Trophoblast cell (in vitro differentiated cells and primary cell): ENCODE data around the gene TEX35.

Experiments
- DNase-seq, 2 donors: peaks; one replicate each; pipeline ENCODE4 v3.0.0-alpha.2; 2016
- H2AFZ ChIP-seq: 2 replicates; pipeline ENCODE4 v1.6.1; 2013; ENCODE audit warnings: low read length, moderate library complexity, mild to moderate bottlenecking; ENCODE audit not compliant: insufficient read depth, poor library complexity
- H2AK5ac ChIP-seq: 2 replicates; pipeline ENCODE4 v1.6.1; 2013; ENCODE audit warnings: mild to moderate bottlenecking, low read length
- H2BK120ac ChIP-seq: 2 replicates; pipeline ENCODE4 v1.6.1; 2013; ENCODE audit warnings: low read length, mild to moderate bottlenecking, moderate library complexity; ENCODE audit not compliant: insufficient read depth, poor library complexity
- H2BK12ac ChIP-seq: 2 replicates; pipeline ENCODE4 v1.6.1; 2013; ENCODE audit warnings: mild to moderate bottlenecking, low read length, moderate library complexity
- H2BK5ac ChIP-seq: 2 replicates; pipeline ENCODE4 v1.6.1; 2013; ENCODE audit warnings: low read length, low read depth, moderate library complexity, mild to moderate bottlenecking; ENCODE audit not compliant: poor library complexity
- H3K14ac ChIP-seq: 2 replicates; pipeline ENCODE4 v1.6.1; 2013; ENCODE audit warnings: mild to moderate bottlenecking, low read length
- H3K18ac ChIP-seq: 2 replicates; pipeline ENCODE4 v1.6.1; 2013; ENCODE audit warnings: mild to moderate bottlenecking, low read length
- H3K23ac ChIP-seq: 2 replicates; pipeline ENCODE4 v1.6.1; 2013; ENCODE audit warnings: low read length
- H3K27ac ChIP-seq: 2 replicates; pipeline ENCODE4 v1.5.1; 2013; ENCODE audit warnings: low read depth, mild to moderate bottlenecking, inconsistent platforms, low read length, moderate library complexity
- H3K27me3 ChIP-seq: 2 replicates; pipeline ENCODE4 v1.6.1; 2013; ENCODE audit warnings: inconsistent platforms, mild to moderate bottlenecking, low read length, moderate library complexity; ENCODE audit not compliant: insufficient read depth
- H3K36me3 ChIP-seq, 2 experiments: 1 replicate in 1 of 2; 2 replicates in 1 of 2; pipeline ENCODE4 v1.6.1; 2013; ENCODE audit warnings: low read length in 2 of 2, mild to moderate bottlenecking in 2 of 2, moderate library complexity in 1 of 2; ENCODE audit not compliant: insufficient read depth in 2 of 2, control insufficient read depth in 1 of 2
- H3K4ac ChIP-seq: 2 replicates; pipeline ENCODE4 v1.6.1; 2013; ENCODE audit warnings: low read depth, mild to moderate bottlenecking, low read length, moderate library complexity
- H3K4me1 ChIP-seq, 2 experiments: 1 replicate in 1 of 2; 2 replicates in 1 of 2; pipeline ENCODE4 v1.6.1; 2013; ENCODE audit warnings: low read length in 2 of 2, mild to moderate bottlenecking in 2 of 2, moderate library complexity in 1 of 2; ENCODE audit not compliant: insufficient read depth in 2 of 2, control insufficient read depth in 1 of 2
- H3K4me2 ChIP-seq: 2 replicates; pipeline ENCODE4 v1.6.1; 2013; ENCODE audit warnings: inconsistent platforms, mild to moderate bottlenecking, low read length, moderate library complexity
- H3K4me3 ChIP-seq: 2 replicates; pipeline ENCODE4 v1.5.1; 2013; ENCODE audit warnings: mild to moderate bottlenecking, low read depth, low read length, inconsistent platforms
- H3K79me1 ChIP-seq: one replicate; pipeline ENCODE4 v1.6.1; 2013; ENCODE audit warnings: low read length
- H3K79me2 ChIP-seq: 2 replicates; pipeline ENCODE4 v1.6.1; 2013; ENCODE audit warnings: low read length, mild to moderate bottlenecking; ENCODE audit not compliant: control insufficient read depth, insufficient read depth, poor library complexity
- H3K9ac ChIP-seq: 2 replicates; pipeline ENCODE4 v1.6.1; 2013; ENCODE audit warnings: mild to moderate bottlenecking, low read length
- H3K9me3 ChIP-seq: 2 replicates; pipeline ENCODE4 v1.6.1; 2013; ENCODE audit warnings: low read depth, mild to moderate bottlenecking, control low read depth, inconsistent platforms, low read length; ENCODE audit not compliant: insufficient read depth
- H4K12ac ChIP-seq: 2 replicates; pipeline ENCODE4 v1.6.1; 2013; ENCODE audit warnings: low read depth, mild to moderate bottlenecking, low read length, moderate library complexity
- H4K8ac ChIP-seq: 2 replicates; pipeline ENCODE4 v1.6.1; 2013; ENCODE audit warnings: low read depth, mild to moderate bottlenecking, low read length, moderate library complexity
- H4K91ac ChIP-seq: one replicate; pipeline ENCODE4 v1.6.1; 2013; ENCODE audit warnings: low read depth, mild to moderate bottlenecking, low read length, moderate library complexity
- WGBS: extraction: QIAGEN DNeasy Blood & Tissue Kit; methylation state at CpG from one replicate; pipeline ENCODE4 v1.1.7; 2013; ENCODE audit warnings: missing lambda C conversion rate; ENCODE audit not compliant: insufficient read length, insufficient coverage; ENCODE audit errors: extremely low coverage; 5-methylcytosine and 5-hydroxymethylcytosine counted together

TEX35 gene

DNA sequence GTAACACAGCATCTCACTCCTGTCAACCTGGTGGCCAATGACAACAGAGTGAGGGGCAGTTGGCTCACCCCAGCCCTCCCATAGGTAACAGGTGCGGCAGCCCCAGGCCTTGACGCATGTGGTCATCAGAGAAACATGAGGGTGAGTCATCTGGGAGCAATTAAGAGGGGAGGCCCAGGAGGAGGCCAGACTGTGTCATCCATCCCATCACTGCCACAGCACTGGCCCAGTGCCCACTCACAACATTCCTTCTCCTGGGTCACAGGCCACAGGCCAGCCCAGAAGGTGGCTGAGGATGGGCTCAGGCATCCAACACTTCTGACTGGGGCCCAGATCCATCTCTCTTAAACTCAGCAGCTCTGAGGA, 17.1 kb downstream of the TEX35 start:
- Histone ChIP-seq H2AK5ac (no peak overlapping the region), H3K27me3 (no peaks in the 10 kb centered on the region), H3K18ac (no peak overlapping the region), H3K14ac (no peak overlapping the region), H3K36me3 (no peaks in the 10 kb centered on the region), H4K8ac (no peak overlapping the region), H2BK12ac (no peak overlapping the region), H3K4me3 (no peak overlapping the region), H3K27ac (peak overlapping the region; percentile 18), H3K4ac (no peak overlapping the region), H3K4me1 (peaks cover 11% of the 10 kb centered on the region in 2 experiments), H3K9me3 (no peaks in the 10 kb centered on the region), H2BK120ac (no peak overlapping the region), H3K79me1 (no peaks in the 10 kb centered on the region), H3K4me2 (no peak overlapping the region), H4K91ac (no peak overlapping the region), H3K79me2 (no peaks in the 10 kb centered on the region), H2BK5ac (no peak overlapping the region), H3K23ac (no peak overlapping the region), H2AFZ (no peak overlapping the region), H4K12ac (no peak overlapping the region), H3K9ac (no peak overlapping the region)
- WGBS = no CpG with 5 or more reads among the region's 2 CpGs
- peak; percentile 64 to 75 for DNase-seq

GRCh38 chr1:178530502-178530901, 17.6 kb downstream of the TEX35 start:
- Histone ChIP-seq H3K9me3 (no peaks in the 10 kb centered on the region), H3K4me3 (no peak overlapping the region), H3K4me2 (no peak overlapping the region), H3K18ac (no peak overlapping the region), H3K4me1 (peaks cover 11% of the 10 kb centered on the region in 2 experiments), H3K14ac (no peak overlapping the region), H4K91ac (no peak overlapping the region), H3K36me3 (no peaks in the 10 kb centered on the region), H3K79me2 (no peaks in the 10 kb centered on the region), H4K8ac (no peak overlapping the region), H3K27ac (peak overlapping the region; percentile 18), H3K23ac (no peak overlapping the region), H3K4ac (no peak overlapping the region), H2BK12ac (no peak overlapping the region), H3K27me3 (no peaks in the 10 kb centered on the region), H2BK5ac (no peak overlapping the region), H2BK120ac (no peak overlapping the region), H2AFZ (no peak overlapping the region), H2AK5ac (no peak overlapping the region), H3K9ac (no peak overlapping the region), H4K12ac (no peak overlapping the region), H3K79me1 (no peaks in the 10 kb centered on the region)
- DNase-seq = peak in 1 of 2 donors; percentile 39
- no CpG with 5 or more reads among the region's 3 CpGs for WGBS

DNA sequence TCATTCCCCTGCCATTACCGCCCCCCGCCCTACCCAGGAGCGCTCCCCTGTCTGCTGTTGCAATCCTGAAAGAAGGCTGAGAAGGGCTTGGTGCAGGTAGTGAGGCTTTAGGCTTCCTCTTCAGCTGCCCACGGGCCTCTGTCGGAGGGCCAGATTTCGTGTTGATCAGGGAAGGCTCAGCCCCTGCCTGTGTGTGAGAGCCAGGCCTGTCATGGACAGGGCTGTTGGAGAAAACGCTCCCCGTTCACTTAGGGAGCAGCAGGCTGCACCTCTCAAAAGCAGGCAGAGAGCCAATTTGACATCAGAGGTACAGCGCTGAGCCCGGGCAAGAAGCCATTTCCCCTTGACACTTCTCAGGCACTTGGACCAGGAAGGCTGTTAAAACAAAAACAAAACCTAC, 19.0 kb downstream of the TEX35 start:
- WGBS = no CpG with 5 or more reads among the region's 10 CpGs
- H2BK120ac ChIP-seq = no peak overlapping the region
- no peak overlapping the region for H3K9ac ChIP-seq
- no peaks in the 10 kb centered on the region for H3K79me1 ChIP-seq
- H3K27me3 ChIP-seq = no peaks in the 10 kb centered on the region
- H2BK12ac ChIP-seq = no peak overlapping the region
- no peak overlapping the region for H3K18ac ChIP-seq
- H2BK5ac ChIP-seq = no peak overlapping the region
- H3K79me2 ChIP-seq = no peaks in the 10 kb centered on the region
- H2AFZ ChIP-seq = no peak overlapping the region
- no peak overlapping the region for H3K23ac ChIP-seq
- H3K9me3 ChIP-seq = no peaks in the 10 kb centered on the region
- no peak overlapping the region for H3K4me2 ChIP-seq
- no peaks in the 10 kb centered on the region for H3K36me3 ChIP-seq
- H3K4me3 ChIP-seq = no peak overlapping the region
- H3K14ac ChIP-seq = no peak overlapping the region
- DNase-seq = no peak
- no peak overlapping the region for H3K27ac ChIP-seq
- H2AK5ac ChIP-seq = peak overlapping the region; percentile 12
- peaks cover 12 to 15% of the 10 kb centered on the region in 2 experiments for H3K4me1 ChIP-seq
- H4K91ac ChIP-seq = peak overlapping the region; percentile 36
- H4K8ac ChIP-seq = no peak overlapping the region
- no peak overlapping the region for H3K4ac ChIP-seq
- H4K12ac ChIP-seq = no peak overlapping the region

GRCh38 chr1:178532392-178532791, 19.5 kb downstream of the TEX35 start:
- H3K9me3 ChIP-seq = no peaks in the 10 kb centered on the region
- no peak overlapping the region for H2BK120ac ChIP-seq
- H3K36me3 ChIP-seq = no peaks in the 10 kb centered on the region
- no peak overlapping the region for H3K27ac ChIP-seq
- peak; percentile 85 to 92 for DNase-seq
- whole genome bisulfite sequencing = no CpG with 5 or more reads among the region's 13 CpGs
- no peak overlapping the region for H3K18ac ChIP-seq
- H4K12ac ChIP-seq = no peak overlapping the region
- no peak overlapping the region for H3K14ac ChIP-seq
- H3K23ac ChIP-seq = no peak overlapping the region
- H2AK5ac ChIP-seq = no peak overlapping the region
- H4K91ac ChIP-seq = no peak overlapping the region
- H3K4me1 ChIP-seq = peaks cover 16 to 17% of the 10 kb centered on the region in 2 experiments
- H2AFZ ChIP-seq = no peak overlapping the region
- no peak overlapping the region for H4K8ac ChIP-seq
- no peaks in the 10 kb centered on the region for H3K79me1 ChIP-seq
- no peak overlapping the region for H3K4ac ChIP-seq
- H3K4me2 ChIP-seq = no peak overlapping the region
- no peak overlapping the region for H2BK5ac ChIP-seq
- H2BK12ac ChIP-seq = no peak overlapping the region
- H3K4me3 ChIP-seq = no peak overlapping the region
- no peak overlapping the region for H3K9ac ChIP-seq
- H3K79me2 ChIP-seq = no peaks in the 10 kb centered on the region
- H3K27me3 ChIP-seq = no peaks in the 10 kb centered on the region
